Gastroesophageal sphincter (tissue), 3 donors: ENCODE data around the gene EGLN2.

Experiments used
- EP300 ChIP-seq: sonication (generic); formaldehyde crosslinking; IDR thresholded peaks from one replicate; pipeline ENCODE4 v1.6.1; 2017; ENCODE audit warnings: antibody characterized with exemption, mild to moderate bottlenecking
- TF ChIP-seq, protein P1 (sequence below), 4 experiments: fragments of 200-600 bp in 2 of 4; fragments of 450-650 bp in 2 of 4; sonication (generic) in 1 of 4; IDR thresholded peaks; one replicate each; pipeline ENCODE4 v1.5.1; 2017 to 2019; ENCODE audit warnings: antibody characterized with exemption in 4 of 4, mild to moderate bottlenecking in 2 of 4, moderate library complexity in 2 of 4

DNA sequence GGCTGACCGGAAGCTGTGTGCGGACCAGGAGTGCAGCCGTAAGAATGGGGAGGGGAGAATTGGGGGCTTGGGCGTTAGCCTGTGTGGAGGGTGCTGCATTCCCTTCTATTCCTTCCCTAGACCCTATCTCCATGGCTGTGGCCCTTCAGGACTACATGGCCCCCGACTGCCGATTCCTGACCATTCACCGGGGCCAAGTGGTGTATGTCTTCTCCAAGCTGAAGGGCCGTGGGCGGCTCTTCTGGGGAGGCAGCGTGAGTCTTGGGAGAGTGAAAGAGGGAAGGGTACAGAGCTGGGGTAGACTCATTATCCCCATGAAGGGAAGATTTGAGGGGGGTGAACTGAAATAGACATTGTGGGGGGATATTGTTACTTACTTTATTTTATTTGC is 23.4 kb upstream of the EGLN2 start:
- TF ChIP-seq, protein P1, sequence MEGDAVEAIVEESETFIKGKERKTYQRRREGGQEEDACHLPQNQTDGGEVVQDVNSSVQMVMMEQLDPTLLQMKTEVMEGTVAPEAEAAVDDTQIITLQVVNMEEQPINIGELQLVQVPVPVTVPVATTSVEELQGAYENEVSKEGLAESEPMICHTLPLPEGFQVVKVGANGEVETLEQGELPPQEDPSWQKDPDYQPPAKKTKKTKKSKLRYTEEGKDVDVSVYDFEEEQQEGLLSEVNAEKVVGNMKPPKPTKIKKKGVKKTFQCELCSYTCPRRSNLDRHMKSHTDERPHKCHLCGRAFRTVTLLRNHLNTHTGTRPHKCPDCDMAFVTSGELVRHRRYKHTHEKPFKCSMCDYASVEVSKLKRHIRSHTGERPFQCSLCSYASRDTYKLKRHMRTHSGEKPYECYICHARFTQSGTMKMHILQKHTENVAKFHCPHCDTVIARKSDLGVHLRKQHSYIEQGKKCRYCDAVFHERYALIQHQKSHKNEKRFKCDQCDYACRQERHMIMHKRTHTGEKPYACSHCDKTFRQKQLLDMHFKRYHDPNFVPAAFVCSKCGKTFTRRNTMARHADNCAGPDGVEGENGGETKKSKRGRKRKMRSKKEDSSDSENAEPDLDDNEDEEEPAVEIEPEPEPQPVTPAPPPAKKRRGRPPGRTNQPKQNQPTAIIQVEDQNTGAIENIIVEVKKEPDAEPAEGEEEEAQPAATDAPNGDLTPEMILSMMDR (IDR thresholded peaks at IDR 0.05) = no peak
- TF ChIP-seq EP300 = no peak
